Hair follicular keratinocyte (primary cell): ENCODE measurements around the gene GARRE1. TPM values are rescaled to one million over a fixed set of nuclear protein-coding genes. Genes with fewer than 3 reads are reported as not detected.

Experiments
- total RNA-seq: library from RNA; depleted of rRNA; stranded (reverse); fragments of >200 nt; gene quantifications from 2 replicates; pipeline ENCODE4 v1.2.3, GENCODE V29; 2015

GARRE1 gene, protein sequence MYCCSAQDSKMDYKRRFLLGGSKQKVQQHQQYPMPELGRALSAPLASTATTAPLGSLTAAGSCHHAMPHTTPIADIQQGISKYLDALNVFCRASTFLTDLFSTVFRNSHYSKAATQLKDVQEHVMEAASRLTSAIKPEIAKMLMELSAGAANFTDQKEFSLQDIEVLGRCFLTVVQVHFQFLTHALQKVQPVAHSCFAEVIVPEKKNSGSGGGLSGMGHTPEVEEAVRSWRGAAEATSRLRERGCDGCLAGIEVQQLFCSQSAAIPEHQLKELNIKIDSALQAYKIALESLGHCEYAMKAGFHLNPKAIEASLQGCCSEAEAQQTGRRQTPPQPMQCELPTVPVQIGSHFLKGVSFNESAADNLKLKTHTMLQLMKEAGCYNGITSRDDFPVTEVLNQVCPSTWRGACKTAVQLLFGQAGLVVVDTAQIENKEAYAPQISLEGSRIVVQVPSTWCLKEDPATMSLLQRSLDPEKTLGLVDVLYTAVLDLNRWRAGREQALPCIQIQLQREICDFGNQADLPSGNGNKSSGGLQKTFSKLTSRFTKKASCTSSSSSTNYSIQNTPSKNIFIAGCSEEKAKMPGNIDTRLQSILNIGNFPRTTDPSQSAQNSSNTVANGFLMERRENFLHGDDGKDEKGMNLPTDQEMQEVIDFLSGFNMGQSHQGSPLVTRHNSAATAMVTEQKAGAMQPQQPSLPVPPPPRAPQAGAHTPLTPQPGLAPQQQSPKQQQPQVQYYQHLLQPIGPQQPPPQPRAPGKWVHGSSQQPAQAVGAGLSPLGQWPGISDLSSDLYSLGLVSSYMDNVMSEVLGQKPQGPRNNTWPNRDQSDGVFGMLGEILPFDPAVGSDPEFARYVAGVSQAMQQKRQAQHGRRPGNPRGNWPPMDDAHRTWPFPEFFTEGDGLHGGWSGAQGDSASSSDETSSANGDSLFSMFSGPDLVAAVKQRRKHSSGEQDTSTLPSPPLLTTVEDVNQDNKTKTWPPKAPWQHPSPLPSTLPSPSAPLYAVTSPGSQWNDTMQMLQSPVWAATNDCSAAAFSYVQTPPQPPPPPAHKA (N-terminal part only)
- total RNA-seq = 3.8 and 7.3 TPM in 2 replicates

DNA sequence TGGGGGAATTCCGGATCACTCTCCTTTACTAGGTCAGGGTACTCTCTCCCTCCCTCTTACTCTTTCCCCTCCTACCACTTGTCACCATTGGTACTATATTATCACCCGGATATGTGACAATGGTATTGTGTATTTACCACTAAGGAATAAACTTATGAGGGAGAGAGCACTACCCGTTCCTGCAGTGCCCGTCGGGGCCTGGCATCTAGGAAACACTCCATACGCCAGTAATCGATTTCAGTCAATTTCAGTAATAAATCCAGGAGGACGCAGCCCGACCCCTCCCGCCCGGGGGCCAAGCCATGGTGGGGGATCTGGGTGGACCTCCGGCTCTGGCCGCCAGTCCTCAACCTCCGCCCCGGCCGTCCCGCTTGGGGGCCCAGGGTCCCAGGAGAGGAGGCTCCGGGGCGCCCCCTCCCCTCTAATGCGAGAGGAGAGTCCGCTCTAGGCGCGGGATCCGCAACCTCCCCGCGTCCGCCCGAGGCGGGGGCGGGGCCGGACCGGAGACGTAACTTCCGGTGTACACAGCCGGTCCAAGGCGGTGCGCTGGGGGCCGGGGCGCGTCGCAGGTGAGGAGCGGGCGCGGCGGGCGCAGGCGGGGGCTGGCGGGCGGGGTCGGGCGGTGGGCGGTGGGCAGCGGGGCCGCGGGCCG is at the start of gene GARRE1:
TSS of gene GARRE1 (plus strand) at position 509 of the 652 bp plus-strand sequence. CDS start 45,920 bp downstream, outside the sequence.

Other genes starting within 250 kb of the GARRE1 start
- gene LSM14A, start 82.0 kb upstream of the GARRE1 start, total RNA-seq = 42.3 and 74.8 TPM in 2 replicates
- 219 and 253 TPM in 2 replicates for gene GPI, start 110.6 kb downstream of the GARRE1 start, total RNA-seq
- gene PDCD2L, start 149.8 kb downstream of the GARRE1 start, total RNA-seq = 32.3 and 42.5 TPM in 2 replicates
- 93.2 and 95.8 TPM in 2 replicates for gene UBA2, start 173.8 kb downstream of the GARRE1 start, total RNA-seq
- 9.4 and 33.8 TPM in 2 replicates for gene WTIP, start 227.2 kb downstream of the GARRE1 start, total RNA-seq